Measurements from ENCODE around the gene MYO16.

GRCh38 chr13:108924134-108924533, 294.7 kb downstream of the MYO16 start:
- TF ChIP-seq CTCF (conservative IDR thresholded peaks at IDR 0.05; ENCODE audit: low read depth, low read length) (no peak), EZH2 (IDR thresholded peaks at IDR 0.05; ENCODE audit: borderline replicate concordance, low read depth, low read length, poor library complexity, severe bottlenecking) (no peak)
